BLaER1 (cell line): ENCODE data around the gene CES4A.
A peak's percentile ranks its signal among the peaks of the same experiment; 100 is the strongest.

ENCODE experiments used
- H3K27ac ChIP-seq: shearing (Covaris generic); formaldehyde crosslinking; 2 replicates; pipeline ENCODE4 v1.8.1; 2022
- H3K27me3 ChIP-seq: shearing (Covaris generic); formaldehyde crosslinking; 2 replicates; pipeline ENCODE4 v1.8.1; 2022
- H3K36me3 ChIP-seq: shearing (Covaris generic); formaldehyde crosslinking; 2 replicates; pipeline ENCODE4 v1.8.1; 2022
- H3K4me1 ChIP-seq: shearing (Covaris generic); formaldehyde crosslinking; 2 replicates; pipeline ENCODE4 v1.8.1; 2022
- H3K4me2 ChIP-seq: shearing (Covaris generic); formaldehyde crosslinking; 2 replicates; pipeline ENCODE4 v1.8.1; 2022
- H3K4me3 ChIP-seq: shearing (Covaris generic); formaldehyde crosslinking; 2 replicates; pipeline ENCODE4 v1.8.1; 2022
- H3K9ac ChIP-seq: shearing (Covaris generic); formaldehyde crosslinking; 2 replicates; pipeline ENCODE4 v1.8.1; 2022
- H3K9me3 ChIP-seq: shearing (Covaris generic); formaldehyde crosslinking; 2 replicates; pipeline ENCODE4 v1.8.1; 2022
- H4K20me1 ChIP-seq: shearing (Covaris generic); formaldehyde crosslinking; 2 replicates; pipeline ENCODE4 v1.8.1; 2022
- Cebpa-rat ChIP-seq: shearing (Covaris generic); IDR thresholded peaks from 2 replicates; pipeline ENCODE4 v1.8.1; 2022

CES4A gene

DNA sequence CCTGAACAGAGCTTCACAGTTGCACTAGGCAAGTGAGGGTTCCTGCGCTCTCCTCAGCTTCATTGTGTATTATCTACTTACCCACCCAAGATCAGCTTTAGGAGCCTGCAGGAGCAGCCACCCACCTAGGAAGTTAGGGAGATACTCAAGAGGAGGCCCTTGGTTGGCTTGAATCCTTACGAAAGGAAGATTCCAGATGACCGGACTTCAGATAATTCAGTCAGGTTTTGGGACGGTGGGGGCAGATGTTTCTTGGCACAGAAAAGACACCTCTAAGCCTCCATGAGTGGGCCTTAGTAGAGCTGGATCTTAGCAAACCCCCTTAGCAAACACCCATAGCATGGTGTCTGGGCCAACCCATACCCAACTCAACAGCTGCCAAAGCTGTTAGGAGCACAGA lies 38.2 kb downstream of the CES4A start:
- Histone ChIP-seq H3K9me3 (no peaks in the 10 kb centered on the region), H3K9ac (no peak overlapping the region), H3K27me3 (no peaks in the 10 kb centered on the region), H3K4me1 (peaks cover 56% of the 10 kb centered on the region), H3K36me3 (peaks cover 4% of the 10 kb centered on the region), H4K20me1 (peaks cover 21% of the 10 kb centered on the region), H3K4me3 (no peak overlapping the region), H3K4me2 (no peak overlapping the region), H3K27ac (no peak overlapping the region)
- TF ChIP-seq Cebpa-rat, result no peak

DNA sequence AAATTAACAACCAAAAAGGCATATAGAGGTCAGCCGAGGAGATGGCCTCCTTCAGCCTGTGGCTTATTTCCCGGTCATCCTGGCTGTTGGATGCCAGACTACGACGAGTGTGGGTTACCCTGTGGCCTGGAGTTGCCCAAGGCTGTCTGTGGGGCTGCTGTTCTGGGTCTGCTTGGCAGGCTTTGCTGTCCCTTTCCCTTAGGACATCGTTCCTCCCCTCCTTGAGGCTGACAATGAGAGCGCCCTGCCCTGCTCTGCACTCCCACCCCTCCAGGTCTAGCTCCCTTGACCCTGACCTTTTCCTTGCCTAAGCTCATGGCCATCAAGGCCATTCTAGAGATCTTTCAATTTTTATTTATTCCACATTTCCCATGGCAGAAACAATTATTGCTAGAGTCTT lies 38.7 kb downstream of the CES4A start:
- Histone ChIP-seq H3K27me3 (no peaks in the 10 kb centered on the region), H3K9ac (no peak overlapping the region), H3K9me3 (no peaks in the 10 kb centered on the region), H4K20me1 (peaks cover 25% of the 10 kb centered on the region), H3K27ac (no peak overlapping the region), H3K4me3 (no peak overlapping the region), H3K36me3 (peaks cover 9% of the 10 kb centered on the region), H3K4me2 (no peak overlapping the region), H3K4me1 (peaks cover 61% of the 10 kb centered on the region)
- no peak for TF ChIP-seq Cebpa-rat

DNA sequence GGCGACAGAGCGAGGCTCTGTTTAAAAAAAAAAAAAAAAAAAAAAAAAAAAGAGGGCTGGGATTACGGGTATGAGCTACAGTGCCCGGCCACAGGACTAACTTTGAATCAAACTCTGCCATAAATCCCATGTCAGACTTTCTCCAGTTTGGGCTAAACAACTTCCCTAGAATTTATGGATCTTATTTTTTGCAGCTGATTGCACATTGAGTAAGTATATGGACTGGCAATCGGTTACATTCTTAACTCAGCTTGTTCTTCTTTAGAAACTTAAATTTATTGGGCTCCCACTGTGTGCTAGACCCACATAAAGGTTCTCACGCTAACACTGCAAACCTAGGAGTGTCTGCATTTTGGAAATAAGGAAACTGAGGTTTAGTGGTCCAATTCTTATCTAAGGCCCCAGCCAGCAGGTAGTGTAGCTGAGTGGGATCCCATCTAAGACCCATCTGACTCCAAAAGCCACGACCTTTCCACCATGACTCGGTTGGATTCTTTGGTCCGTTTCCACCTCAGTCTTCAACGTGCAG lies 39.8 kb downstream of the CES4A start:
- TF ChIP-seq Cebpa-rat, result no peak
- Histone ChIP-seq H3K27me3 (no peaks in the 10 kb centered on the region), H3K4me2 (peak overlapping the region; percentile 94), H3K4me3 (peak overlapping the region; percentile 96), H3K9ac (peak overlapping the region; percentile 96), H3K9me3 (no peaks in the 10 kb centered on the region), H4K20me1 (peaks cover 37% of the 10 kb centered on the region), H3K27ac (peak overlapping the region; percentile 99), H3K36me3 (peaks cover 21% of the 10 kb centered on the region), H3K4me1 (peaks cover 73% of the 10 kb centered on the region)

DNA sequence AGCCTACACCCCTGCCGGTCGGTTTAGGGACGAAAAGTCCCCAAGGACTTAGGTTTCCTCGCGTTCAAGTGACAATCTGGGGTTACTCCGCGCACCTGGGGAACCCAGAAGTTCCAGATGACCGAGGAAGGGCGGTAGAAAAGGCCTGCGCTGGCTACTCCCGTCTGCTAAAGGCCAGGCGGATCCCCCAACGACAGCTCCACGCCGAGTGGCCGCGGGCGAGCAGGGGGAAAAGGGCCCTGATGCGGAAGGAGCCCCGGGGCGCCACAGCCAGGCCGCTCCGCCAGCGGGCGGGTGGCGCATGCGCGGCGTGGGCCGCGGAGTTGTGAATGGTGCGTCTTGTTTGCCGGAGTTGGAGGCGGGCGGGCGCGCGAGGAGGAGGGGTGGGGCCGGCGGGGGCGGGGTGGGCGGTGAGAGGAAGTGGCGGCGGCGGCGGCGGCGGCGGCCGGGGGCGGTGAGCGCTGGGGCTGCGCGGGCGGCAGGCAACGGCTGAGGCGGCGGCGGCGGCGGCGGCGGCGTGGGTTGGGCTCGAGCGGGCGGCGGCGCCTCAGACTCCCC lies 40.4 kb downstream of the CES4A start, which contains the start of gene CBFB:
Gene CBFB, plus strand, starts transcription at position 454 of the 558 bp plus-strand sequence. CDS start 259 bp downstream, outside the sequence.
- peak within 1 kb of the TSS; percentile 96 for H3K4me3 ChIP-seq
- no peaks in the 10 kb centered on the region for H3K9me3 ChIP-seq
- H3K36me3 ChIP-seq, result peaks cover 27% of the 10 kb centered on the region
- peak within 1 kb of the TSS; percentile 99 for H3K9ac ChIP-seq
- H3K27ac ChIP-seq, result peak within 1 kb of the TSS; percentile 99
- peaks cover 77% of the 10 kb centered on the region for H3K4me1 ChIP-seq
- peaks cover 43% of the 10 kb centered on the region for H4K20me1 ChIP-seq
- H3K27me3 ChIP-seq, result no peaks in the 10 kb centered on the region
- peak within 1 kb of the TSS; percentile 98 for H3K4me2 ChIP-seq
- TF ChIP-seq Cebpa-rat, result no peak

DNA sequence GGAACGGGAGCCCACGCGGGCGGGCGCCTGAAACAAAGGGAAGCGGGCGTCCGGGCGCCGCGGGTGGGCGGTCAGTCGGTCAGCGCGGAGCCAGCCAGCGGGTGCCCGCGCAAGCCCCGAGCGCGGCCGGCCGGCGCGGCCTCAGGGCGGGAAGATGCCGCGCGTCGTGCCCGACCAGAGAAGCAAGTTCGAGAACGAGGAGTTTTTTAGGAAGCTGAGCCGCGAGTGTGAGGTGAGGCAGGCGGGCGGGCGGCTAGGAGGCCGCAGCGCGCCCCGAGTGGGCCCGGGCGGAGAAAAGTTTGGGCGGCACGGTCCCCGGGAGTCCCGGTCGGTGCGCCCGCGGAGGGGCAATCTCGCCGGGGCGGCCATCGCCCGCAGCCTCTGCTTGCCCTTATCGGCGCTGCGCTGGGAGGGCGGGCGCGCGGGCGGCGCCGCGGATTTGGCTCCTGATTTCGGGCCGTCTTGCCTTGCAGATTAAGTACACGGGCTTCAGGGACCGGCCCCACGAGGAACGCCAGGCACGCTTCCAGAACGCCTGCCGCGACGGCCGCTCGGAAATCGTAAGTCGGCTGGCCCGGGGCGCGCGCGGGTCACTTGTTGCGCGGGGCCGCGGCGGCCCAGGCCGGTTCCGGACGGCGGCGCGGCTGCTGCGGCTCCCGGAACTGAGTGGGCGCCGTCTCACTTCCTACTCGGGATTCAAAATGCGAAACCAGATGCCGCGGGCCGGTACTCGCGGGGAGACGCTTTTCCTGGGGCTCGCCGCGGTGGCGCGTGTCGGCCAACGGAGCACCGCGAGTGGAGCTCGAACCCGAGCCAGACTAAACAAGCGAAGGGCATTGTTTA lies 41.1 kb downstream of the CES4A start:
- Histone ChIP-seq H4K20me1 (peaks cover 50% of the 10 kb centered on the region), H3K36me3 (peaks cover 31% of the 10 kb centered on the region)

DNA sequence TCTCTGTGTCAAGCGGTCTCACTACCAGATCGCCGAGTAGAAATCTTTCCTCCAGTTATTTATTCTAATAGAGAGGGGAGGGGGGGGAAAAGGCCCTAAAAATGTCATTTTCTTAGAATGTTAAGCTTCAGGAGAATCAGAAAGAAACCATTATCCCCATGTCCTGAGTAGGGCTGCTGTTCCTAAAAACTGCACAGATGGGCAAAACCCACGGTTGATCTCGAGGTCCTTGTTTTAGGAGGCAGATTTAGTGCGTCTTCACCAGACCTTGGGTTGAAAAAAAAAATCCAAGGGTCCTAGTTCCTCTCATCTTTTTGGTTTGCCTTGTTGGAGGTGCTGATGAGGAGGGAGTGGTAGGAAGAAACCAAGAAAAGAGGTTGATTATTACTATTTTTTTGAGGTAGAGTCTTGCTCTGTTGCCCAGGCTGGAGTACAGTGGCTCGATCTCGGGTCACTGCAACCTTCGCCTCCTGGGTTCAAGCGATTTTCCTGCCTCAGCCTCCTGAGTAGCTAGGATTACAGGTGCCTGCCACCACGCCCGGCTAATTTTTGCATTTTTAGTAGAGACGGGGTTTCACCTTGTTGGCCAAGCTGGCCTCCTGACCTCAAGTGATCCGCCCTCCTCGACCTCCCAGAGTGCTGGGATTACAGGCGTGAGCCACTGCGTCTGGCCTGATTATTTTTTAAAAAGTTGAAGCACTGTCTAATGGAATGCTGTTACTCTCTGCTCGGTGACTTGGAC lies 42.0 kb downstream of the CES4A start:
- peaks cover 77% of the 10 kb centered on the region for H3K4me1 ChIP-seq
- H3K27ac ChIP-seq, result peak overlapping the region; percentile 99
- no peaks in the 10 kb centered on the region for H3K9me3 ChIP-seq
- peaks cover 59% of the 10 kb centered on the region for H4K20me1 ChIP-seq
- H3K9ac ChIP-seq, result peak overlapping the region; percentile 99
- peak overlapping the region; percentile 96 for H3K4me3 ChIP-seq
- no peaks in the 10 kb centered on the region for H3K27me3 ChIP-seq
- H3K36me3 ChIP-seq, result peaks cover 39% of the 10 kb centered on the region
- H3K4me2 ChIP-seq, result peak overlapping the region; percentile 98
- no peak for TF ChIP-seq Cebpa-rat

More for the DNA sequence above, 41.1 kb downstream of the CES4A start:
- peak overlapping the region; percentile 99 for H3K9ac ChIP-seq
- H3K4me2 ChIP-seq, result peak overlapping the region; percentile 98
- no peaks in the 10 kb centered on the region for H3K27me3 ChIP-seq
- H3K4me3 ChIP-seq, result peak overlapping the region; percentile 96
- no peak for TF ChIP-seq Cebpa-rat
- H3K4me1 ChIP-seq, result peaks cover 77% of the 10 kb centered on the region
- no peaks in the 10 kb centered on the region for H3K9me3 ChIP-seq
- H3K27ac ChIP-seq, result peak overlapping the region; percentile 99

DNA sequence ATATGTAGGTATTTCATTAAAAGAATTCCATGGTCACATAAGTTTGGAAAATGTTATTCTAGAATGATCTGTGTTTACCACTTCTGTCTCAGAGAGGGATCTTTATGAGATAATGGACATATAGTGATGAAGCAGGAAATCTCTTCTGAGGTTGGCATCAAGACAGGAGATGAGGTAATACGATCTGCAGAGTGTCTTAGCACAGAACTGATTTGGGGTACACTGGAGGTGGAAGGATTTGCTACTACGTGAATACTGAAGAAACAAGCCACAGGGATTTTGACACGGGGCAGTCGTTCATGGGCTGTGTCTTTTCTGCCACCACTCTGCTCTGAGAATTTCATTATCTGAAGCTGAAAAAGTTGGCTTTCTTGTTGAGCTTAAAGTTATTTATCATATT lies 46.1 kb downstream of the CES4A start:
- peaks cover 61% of the 10 kb centered on the region for H3K4me1 ChIP-seq
- H3K27ac ChIP-seq, result no peak overlapping the region
- no peaks in the 10 kb centered on the region for H3K27me3 ChIP-seq
- H3K9ac ChIP-seq, result no peak overlapping the region
- H3K4me3 ChIP-seq, result no peak overlapping the region
- H3K9me3 ChIP-seq, result no peaks in the 10 kb centered on the region
- H3K36me3 ChIP-seq, result peaks cover 60% of the 10 kb centered on the region
- TF ChIP-seq Cebpa-rat, result no peak
- peak overlapping the region; percentile 50 for H3K4me2 ChIP-seq
- peaks cover 98% of the 10 kb centered on the region for H4K20me1 ChIP-seq

DNA sequence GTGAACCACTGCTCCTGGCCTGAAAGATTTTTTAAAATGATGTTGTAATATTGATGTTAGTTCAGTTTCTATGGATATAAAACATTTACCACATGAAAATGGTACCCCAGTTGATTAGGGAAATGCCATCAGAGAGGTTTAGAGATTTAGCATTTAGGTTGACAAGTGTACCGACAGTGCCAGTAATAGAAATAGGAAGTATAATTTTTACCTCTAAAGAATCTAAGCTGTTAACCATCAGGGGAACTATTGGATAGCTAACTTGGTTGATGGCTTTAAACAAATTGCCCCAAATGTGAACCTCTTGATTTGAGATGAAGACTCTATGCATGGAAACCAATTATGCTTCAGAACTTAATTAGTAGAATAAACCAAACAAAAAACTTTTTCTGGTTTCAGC lies 47.0 kb downstream of the CES4A start:
- Histone ChIP-seq H3K4me1 (peaks cover 60% of the 10 kb centered on the region), H3K9me3 (no peaks in the 10 kb centered on the region), H3K9ac (no peak overlapping the region), H3K4me2 (peak overlapping the region; percentile 50), H3K27ac (no peak overlapping the region), H3K27me3 (no peaks in the 10 kb centered on the region), H3K4me3 (no peak overlapping the region), H3K36me3 (peaks cover 69% of the 10 kb centered on the region), H4K20me1 (peaks cover 98% of the 10 kb centered on the region)
- TF ChIP-seq Cebpa-rat, result no peak

DNA sequence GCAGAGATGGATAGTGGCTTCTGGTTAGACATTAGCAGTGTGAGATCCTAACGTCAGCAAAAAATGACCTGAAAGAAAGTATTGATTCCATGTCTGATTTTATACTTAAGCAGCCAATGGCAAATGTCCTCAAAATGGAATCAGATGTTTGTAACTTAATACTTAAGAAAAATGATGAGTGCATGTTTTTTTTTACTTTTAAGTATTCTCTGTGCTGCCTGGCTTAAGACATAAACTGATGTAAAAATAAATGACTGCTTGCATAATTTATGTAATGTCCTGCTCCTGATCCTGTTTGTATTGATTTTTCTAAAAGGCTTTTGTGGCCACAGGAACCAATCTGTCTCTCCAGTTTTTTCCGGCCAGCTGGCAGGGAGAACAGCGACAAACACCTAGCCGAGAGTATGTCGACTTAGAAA lies 47.9 kb downstream of the CES4A start:
- no peak for TF ChIP-seq Cebpa-rat
- Histone ChIP-seq H3K9me3 (no peaks in the 10 kb centered on the region), H4K20me1 (peaks cover 98% of the 10 kb centered on the region), H3K4me3 (no peak overlapping the region), H3K27ac (no peak overlapping the region), H3K36me3 (peaks cover 76% of the 10 kb centered on the region), H3K4me2 (no peak overlapping the region), H3K4me1 (peaks cover 59% of the 10 kb centered on the region), H3K9ac (no peak overlapping the region), H3K27me3 (no peaks in the 10 kb centered on the region)
